SK-N-SH treated with all-trans-retinoic acid at 6 μM for 48 hours (cell line): ENCODE measurements around the gene PCSK5.

Experiments used
- ATAC-seq: fragments of 200-7000 bp; cut with Tn5 transposase; 3 replicates; pipeline ENCODE4 v1.9.1; 2020; ENCODE audit warnings: mild to moderate bottlenecking, moderate library complexity
- ARNTL ChIP-seq: fragments of 450-650 bp; formaldehyde crosslinking; IDR thresholded peaks from 2 replicates; pipeline ENCODE4 v1.5.0; 2020; ENCODE audit warnings: low read depth, mild to moderate bottlenecking, moderate library complexity, borderline replicate concordance
- BACH2 ChIP-seq: fragments of 250-450 bp; sonication (Bioruptor Pico); IDR thresholded peaks from 2 replicates; pipeline ENCODE4 v1.9.0; 2021; ENCODE audit warnings: mild to moderate bottlenecking, borderline replicate concordance
- CREB5 ChIP-seq: fragments of 250-450 bp; sonication (Bioruptor Pico); IDR thresholded peaks from 2 replicates; pipeline ENCODE4 v1.5.1; 2020; ENCODE audit warnings: low read depth, mild to moderate bottlenecking, moderate library complexity
- CSDC2 ChIP-seq: fragments of 250-450 bp; sonication (Bioruptor Pico); IDR thresholded peaks from 2 replicates; pipeline ENCODE4 v1.5.0; 2020; ENCODE audit warnings: mild to moderate bottlenecking, moderate library complexity
- CSRNP3 ChIP-seq: fragments of 250-450 bp; sonication (Bioruptor Pico); IDR thresholded peaks from 2 replicates; pipeline ENCODE4 v1.5.1; 2021; ENCODE audit warnings: mild to moderate bottlenecking, moderate library complexity
- ESRRG ChIP-seq: fragments of 250-450 bp; sonication (Bioruptor Pico); IDR thresholded peaks from 2 replicates; pipeline ENCODE4 v1.6.1; 2021; ENCODE audit warnings: mild to moderate bottlenecking
- ISL1 ChIP-seq: fragments of 250-450 bp; sonication (Bioruptor Pico); IDR thresholded peaks from 2 replicates; pipeline ENCODE4 v2.1.2; 2022; ENCODE audit warnings: mild to moderate bottlenecking, moderate library complexity
- OSR1 ChIP-seq: fragments of 250-450 bp; sonication (Bioruptor Pico); IDR thresholded peaks from 2 replicates; pipeline ENCODE4 v1.8.0; 2022; ENCODE audit warnings: moderate library complexity, mild to moderate bottlenecking, inconsistent platforms
- PATZ1 ChIP-seq: fragments of 250-450 bp; sonication (Bioruptor Pico); IDR thresholded peaks from 2 replicates; pipeline ENCODE4 v1.8.0; 2020; ENCODE audit warnings: mild to moderate bottlenecking, moderate library complexity, borderline replicate concordance
- POU6F1 ChIP-seq: fragments of 250-450 bp; sonication (Bioruptor Pico); IDR thresholded peaks from 2 replicates; pipeline ENCODE4 v1.8.0; 2021; ENCODE audit warnings: low read depth, mild to moderate bottlenecking, moderate library complexity, borderline replicate concordance
- PPARA ChIP-seq: fragments of 250-450 bp; sonication (Bioruptor Pico); IDR thresholded peaks from 2 replicates; pipeline ENCODE4 v1.5.0; 2020; ENCODE audit warnings: mild to moderate bottlenecking, borderline replicate concordance
- RARB ChIP-seq: fragments of 250-450 bp; sonication (Bioruptor Pico); IDR thresholded peaks from 2 replicates; pipeline ENCODE4 v1.8.0; 2021; ENCODE audit warnings: mild to moderate bottlenecking, moderate library complexity
- SNAI2 ChIP-seq: fragments of 250-450 bp; sonication (Bioruptor Pico); IDR thresholded peaks from 2 replicates; pipeline ENCODE4 v1.5.0; 2020; ENCODE audit warnings: mild to moderate bottlenecking, moderate library complexity
- TCF4 ChIP-seq: fragments of 250-450 bp; sonication (Bioruptor Pico); IDR thresholded peaks from 2 replicates; pipeline ENCODE4 v1.8.0; 2021; ENCODE audit warnings: mild to moderate bottlenecking, moderate library complexity, borderline replicate concordance
- TOX ChIP-seq: fragments of 250-450 bp; sonication (Bioruptor Pico); IDR thresholded peaks from 2 replicates; pipeline ENCODE4 v1.8.0; 2021; ENCODE audit warnings: mild to moderate bottlenecking, moderate library complexity, borderline replicate concordance
- ZC3H10 ChIP-seq: fragments of 250-450 bp; sonication (Bioruptor Pico); IDR thresholded peaks from 2 replicates; pipeline ENCODE4 v1.5.1; 2021; ENCODE audit warnings: mild to moderate bottlenecking, moderate library complexity
- ZFP30 ChIP-seq: fragments of 450-650 bp; formaldehyde crosslinking; IDR thresholded peaks from 2 replicates; pipeline ENCODE4 v1.5.0; 2022; ENCODE audit warnings: mild to moderate bottlenecking, moderate library complexity
- ZNF565 ChIP-seq: fragments of 450-650 bp; formaldehyde crosslinking; conservative IDR thresholded peaks from 2 replicates; pipeline ENCODE4 v1.5.0; 2020; ENCODE audit warnings: low read depth, mild to moderate bottlenecking, moderate library complexity
- ZNF70 ChIP-seq: fragments of 450-650 bp; formaldehyde crosslinking; IDR thresholded peaks from 2 replicates; pipeline ENCODE4 v1.5.0; 2020; ENCODE audit warnings: mild to moderate bottlenecking, moderate library complexity
- ZNF8 ChIP-seq: fragments of 450-650 bp; formaldehyde crosslinking; IDR thresholded peaks from 2 replicates; pipeline ENCODE4 v1.5.0; 2020; ENCODE audit warnings: mild to moderate bottlenecking, moderate library complexity

The PCSK5 gene

GRCh38 chr9:76289703-76290102, 399.2 kb downstream of the PCSK5 start (continued):
- TF ChIP-seq PATZ1 (no peak), BACH2 (CRISPR knock-in tag) (no peak)

GRCh38 chr9:76290555-76290954, 400.1 kb downstream of the PCSK5 start:
- no peak for ATAC-seq
- TF ChIP-seq RARB (no peak), ZNF8 (CRISPR knock-in tag) (no peak), ZC3H10 (no peak), PATZ1 (no peak)

- no peak for TF ChIP-seq ZC3H10
- no peak for TF ChIP-seq ZNF70 (CRISPR knock-in tag)
- no peak for TF ChIP-seq PATZ1
- no peak for TF ChIP-seq OSR1
- no peak for TF ChIP-seq CSDC2 (CRISPR knock-in tag)
- TF ChIP-seq RARB, result no peak
- TF ChIP-seq ZNF8 (CRISPR knock-in tag), result no peak
- no peak for TF ChIP-seq CREB5 (CRISPR knock-in tag)
- TF ChIP-seq BACH2 (CRISPR knock-in tag), result no peak
- TF ChIP-seq TOX (CRISPR knock-in tag), result no peak
- TF ChIP-seq POU6F1 (CRISPR knock-in tag), result no peak
- no peak for TF ChIP-seq ARNTL (CRISPR knock-in tag)
- TF ChIP-seq SNAI2, result no peak
- no peak for TF ChIP-seq CSRNP3 (CRISPR knock-in tag)
- TF ChIP-seq ZFP30 (CRISPR knock-in tag), result no peak
- TF ChIP-seq TCF4 (CRISPR knock-in tag), result no peak
- TF ChIP-seq ISL1 (CRISPR knock-in tag), result no peak
- TF ChIP-seq PPARA (CRISPR knock-in tag), result no peak
- ATAC-seq, result no peak
Measured at GRCh38 chr9:76292246-76292645, 401.8 kb downstream of the PCSK5 start.

- TF ChIP-seq ZNF70 (CRISPR knock-in tag), result no peak
- no peak for TF ChIP-seq OSR1
- no peak for TF ChIP-seq ESRRG
- no peak for TF ChIP-seq BACH2 (CRISPR knock-in tag)
- no peak for TF ChIP-seq PATZ1
- TF ChIP-seq TOX (CRISPR knock-in tag), result no peak
- no peak for TF ChIP-seq SNAI2
- TF ChIP-seq ZNF565 (CRISPR knock-in tag), result no peak
- ATAC-seq, result no peak
Measured at GRCh38 chr9:76292658-76293057, 402.2 kb downstream of the PCSK5 start.
